Breast epithelium (tissue), 3 donors: Measurements from ENCODE around the gene C6orf120.

Experiments
- CTCF ChIP-seq, 3 donors: fragments of 450-650 bp; IDR thresholded peaks; one replicate each; pipeline ENCODE4 v1.5.1; 2016 to 2017; ENCODE audit warnings: antibody characterized with exemption in 3 of 3, mild to moderate bottlenecking in 3 of 3, moderate library complexity in 3 of 3
- POLR2A ChIP-seq: fragments of 450-650 bp; IDR thresholded peaks from one replicate; pipeline ENCODE4 v1.6.1; 2016; ENCODE audit warnings: antibody characterized with exemption, mild to moderate bottlenecking, moderate library complexity
- POLR2AphosphoS5 ChIP-seq, 3 donors: sonication (generic); formaldehyde crosslinking; IDR thresholded peaks; one replicate each; pipeline ENCODE4 v1.6.1; 2017; ENCODE audit warnings: antibody characterized with exemption in 3 of 3

DNA sequence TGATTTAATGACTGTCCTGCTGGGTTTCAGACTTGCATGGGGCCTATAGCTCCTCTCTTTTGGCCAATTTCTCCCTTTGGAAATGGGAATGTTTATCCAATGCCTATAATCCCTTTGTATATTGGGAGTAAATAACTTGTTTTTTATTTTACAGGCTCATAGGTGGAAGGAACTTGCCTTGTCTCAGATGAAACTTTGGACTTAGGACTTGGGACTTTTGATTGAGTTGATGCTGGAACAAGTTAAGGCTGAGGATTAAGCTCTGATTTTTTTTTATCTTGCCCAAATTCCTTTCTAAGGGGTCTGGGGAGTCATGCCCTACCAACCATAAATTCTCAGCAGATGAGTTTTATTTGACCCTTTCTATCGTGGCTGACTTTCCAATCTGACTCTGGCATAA lies 23.6 kb upstream of the C6orf120 start:
- TF ChIP-seq CTCF (IDR thresholded peaks at IDR 0.05) (no peak), POLR2AphosphoS5 (IDR thresholded peaks at IDR 0.05) (no peak), POLR2A (no peak)
